Mesenteric fat pad (tissue), 1 donor: Measurements from ENCODE around the gene CTNS. TPM values are rescaled to one million over a fixed set of nuclear protein-coding genes. Genes with fewer than 3 reads are reported as not detected.

ENCODE experiments used
- DNase-seq: peaks from one replicate; pipeline ENCODE4 v3.0.0-alpha.2; 2020; ENCODE audit warnings: low spot score
- long read RNA-seq: library from polyadenylated mRNA; unstranded; transcript quantifications from one replicate; pipeline ENCODE4 v2.0.0, GENCODE V29; 2020
- total RNA-seq: library from RNA; stranded (reverse); fragmentation: NEBNext Ultra II Directional; extraction: Animal tissue kit (Norgen Biotek cat#: 25700); gene quantifications from one replicate; pipeline ENCODE4 v1.2.1, GENCODE V29; 2021
- donor health status: DM: yes; HTN: yes; CAD: no.

Gene CTNS
- total RNA-seq, result 21.6 TPM
- long read RNA-seq, transcript CTNS-201 (12 exons, 2,866 nt), result major isoform, 27 of 82 reads
- long read RNA-seq, partial matches to known transcripts, result 19 of 82 reads
- long read RNA-seq, other reads (novel, unspliced or antisense), result 36 of 82 reads

DNA sequence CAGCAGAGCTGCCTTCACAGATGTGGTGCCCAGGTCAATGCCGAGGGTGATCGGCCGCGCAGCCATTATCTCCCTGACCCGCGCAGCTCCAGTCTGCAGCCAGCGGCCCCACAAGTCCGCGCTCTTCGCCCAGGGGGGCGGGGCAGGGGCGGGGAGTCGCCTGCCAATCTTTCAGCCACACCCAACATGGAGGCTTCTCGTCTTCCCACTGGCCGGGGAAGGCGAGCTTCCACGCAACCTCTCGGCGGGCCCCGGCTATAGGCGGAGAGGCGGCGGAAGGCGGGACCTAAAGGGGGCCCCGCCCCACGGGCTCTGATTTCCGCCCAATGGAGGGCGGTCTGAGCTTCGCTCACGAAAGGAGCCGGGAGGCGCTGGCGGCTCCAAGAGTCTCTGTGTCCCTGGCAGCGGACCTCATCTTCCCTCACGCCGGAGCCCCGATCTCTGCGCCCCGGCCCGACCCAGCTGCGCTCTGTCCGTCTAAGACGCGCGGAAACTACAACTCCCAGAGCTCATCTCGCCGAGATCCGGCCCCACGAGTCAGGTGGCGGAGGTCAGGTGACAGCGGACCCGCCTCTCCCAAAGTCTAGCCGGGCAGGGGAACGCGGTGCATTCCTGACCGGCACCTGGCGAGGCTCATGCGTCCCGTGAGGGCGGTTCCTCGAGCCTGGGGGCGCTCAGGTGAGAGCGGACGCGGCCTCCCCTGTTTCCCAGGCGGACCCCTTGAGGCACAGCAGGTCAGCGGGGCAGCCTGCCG, at the start of gene CTNS, which contains the start of gene SHPK:
CTNS (plus strand) TSS at position 607 of the 754 bp plus-strand sequence. CDS start 3,447 bp downstream, outside the sequence.
SHPK (minus strand) TSS at position 97 of the 754 bp plus-strand sequence; CDS start at position 66, 31 bp downstream.
- DNase-seq, result peak; percentile 98

DNA sequence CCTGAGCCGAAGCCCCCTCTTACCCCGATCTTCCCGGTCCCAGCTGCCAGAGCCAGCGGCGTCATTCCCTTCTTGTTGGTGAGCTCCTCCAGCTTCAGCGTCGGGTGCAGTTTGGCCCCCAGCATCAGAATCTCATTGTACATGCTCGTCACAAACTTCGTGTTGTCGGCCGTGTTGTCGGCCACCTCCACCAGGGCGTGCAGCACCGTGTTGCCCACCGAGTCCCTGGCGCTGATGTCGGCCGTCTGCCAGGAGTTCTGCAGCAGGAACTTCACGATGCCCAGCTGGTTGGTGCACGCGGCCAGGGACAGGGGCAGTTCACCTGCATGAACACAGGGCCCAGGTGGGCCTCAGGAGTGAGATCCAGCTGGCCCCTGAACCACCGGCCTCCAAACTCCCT, 46.8 kb upstream of the CTNS start:
- DNase-seq, result no peak

DNA sequence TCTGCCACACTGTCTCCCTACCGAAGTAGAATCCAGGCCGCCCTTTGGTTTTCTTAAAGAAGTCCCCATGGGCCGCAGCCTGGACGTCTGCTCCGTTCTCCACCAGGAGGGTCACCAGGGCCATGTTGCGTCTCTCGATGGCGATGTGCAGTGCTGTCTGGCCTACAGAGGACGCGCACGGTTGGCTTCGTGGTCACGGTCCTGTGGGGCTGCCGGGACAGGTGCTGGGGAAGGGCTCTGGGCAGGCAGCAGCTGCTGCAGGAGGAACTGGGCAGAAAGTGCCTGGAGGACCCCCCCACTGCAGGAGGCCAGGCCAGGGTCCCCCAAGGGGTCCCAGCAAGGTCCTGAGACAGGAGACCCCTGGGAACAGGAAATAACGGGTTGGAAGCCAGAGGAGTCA, 46.3 kb upstream of the CTNS start:
- DNase-seq, result no peak

DNA sequence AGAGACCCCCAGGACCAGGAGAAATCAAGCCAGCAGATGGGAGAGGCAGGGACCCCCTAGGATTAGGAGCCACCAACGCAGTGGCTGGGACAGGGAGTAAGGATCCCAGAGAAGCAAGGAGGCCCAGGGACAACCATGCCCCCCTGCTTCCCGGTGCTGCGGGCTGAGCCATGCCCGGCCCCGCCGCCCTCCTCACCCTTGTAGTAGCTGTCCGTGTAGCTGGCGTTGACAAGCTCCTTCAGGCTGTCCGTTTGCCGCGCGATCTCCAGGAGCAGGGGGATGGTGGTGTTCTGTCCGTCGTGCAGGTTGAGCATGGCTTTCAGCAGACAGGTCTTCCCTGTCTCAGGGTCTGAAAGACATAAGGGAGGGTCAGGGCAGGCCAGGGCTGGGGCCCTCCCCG, 45.8 kb upstream of the CTNS start:
- no peak for DNase-seq

DNA sequence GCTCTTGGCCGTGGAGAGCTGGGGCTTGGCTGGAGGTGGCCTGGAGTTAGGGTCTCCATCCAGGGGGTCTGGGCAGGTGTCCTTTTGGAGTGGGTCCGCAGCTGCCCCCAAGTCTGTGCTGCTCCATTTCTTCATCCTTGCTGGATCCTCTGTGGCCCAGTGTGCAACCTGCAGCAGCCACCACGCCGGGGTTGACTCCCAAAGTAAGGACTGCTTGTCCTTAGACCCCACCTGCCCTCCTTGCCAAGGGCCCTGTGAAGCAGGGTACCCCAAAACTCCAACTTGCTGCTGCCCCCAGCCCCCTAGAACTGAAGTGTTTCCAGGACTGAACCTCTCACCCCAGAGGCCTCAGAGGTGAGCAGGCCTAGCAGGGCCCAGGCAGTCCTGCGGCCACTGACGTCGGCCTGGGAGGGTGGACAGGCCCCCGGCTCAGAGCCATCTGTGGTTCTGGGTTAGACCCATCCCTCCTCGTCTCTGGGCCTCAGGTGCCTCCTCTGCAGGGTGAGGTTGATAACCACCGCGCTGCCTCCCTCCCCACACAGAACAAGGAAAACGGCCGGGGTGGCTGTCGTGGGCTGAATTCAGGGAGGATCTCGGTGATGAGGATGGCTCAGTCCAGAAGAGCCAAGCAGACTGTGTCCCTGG, 44.2 kb upstream of the CTNS start:
- no peak for DNase-seq

DNA sequence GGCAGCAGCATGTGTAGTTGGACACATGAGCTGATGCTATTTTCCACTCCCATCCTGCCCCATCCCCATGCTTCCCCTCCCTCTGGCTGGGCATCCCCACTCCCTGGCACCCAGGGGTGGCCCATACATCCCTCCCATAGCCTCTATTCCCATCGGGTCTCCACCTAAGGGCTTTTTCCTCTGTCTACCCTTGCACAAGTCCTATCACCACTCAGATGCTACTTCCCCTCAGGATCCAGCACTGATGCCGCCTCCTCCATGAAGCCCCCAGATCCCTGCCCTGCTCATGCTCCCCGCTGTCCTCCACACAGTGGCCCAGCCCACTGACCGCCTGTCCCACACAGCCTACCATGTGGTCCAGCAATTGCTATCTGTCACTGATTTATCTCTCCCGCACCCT, 43.2 kb upstream of the CTNS start:
- no peak for DNase-seq

DNA sequence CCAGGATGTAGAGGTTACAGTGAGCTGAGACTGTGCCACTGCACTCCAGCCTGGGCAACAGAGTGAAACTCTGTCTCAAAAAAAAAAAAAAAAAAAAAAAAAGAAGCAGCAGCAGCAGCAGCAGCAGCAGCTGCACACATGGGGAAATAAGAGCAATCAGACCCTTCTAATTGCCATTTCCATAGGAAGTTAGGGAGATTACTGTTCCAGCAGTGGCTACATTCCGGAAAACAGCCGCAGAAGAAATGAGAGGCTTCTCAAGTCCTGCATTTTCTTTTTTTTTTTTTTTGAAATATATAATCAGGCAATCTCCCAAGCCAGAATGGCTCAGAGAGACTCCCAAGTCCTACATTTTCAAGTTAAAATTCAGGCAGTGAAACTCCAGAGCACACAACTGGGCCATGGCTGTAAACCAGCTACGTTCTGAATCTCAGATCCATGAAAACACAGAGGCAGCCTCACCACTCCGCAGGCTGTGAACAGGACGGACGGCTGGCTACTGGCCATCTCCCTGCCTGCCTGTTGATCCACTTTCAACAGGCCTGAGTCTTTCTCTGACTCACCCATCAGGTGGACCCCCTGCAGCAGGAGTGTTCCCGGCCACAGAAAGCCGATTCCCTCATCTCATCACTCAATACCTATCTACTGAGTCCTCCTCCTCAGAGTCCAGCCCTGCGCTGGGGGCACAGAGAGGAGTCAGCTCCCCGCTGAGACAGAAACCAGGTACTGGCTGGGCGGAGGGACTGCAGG, 42.3 kb upstream of the CTNS start:
- DNase-seq, result no peak

DNA sequence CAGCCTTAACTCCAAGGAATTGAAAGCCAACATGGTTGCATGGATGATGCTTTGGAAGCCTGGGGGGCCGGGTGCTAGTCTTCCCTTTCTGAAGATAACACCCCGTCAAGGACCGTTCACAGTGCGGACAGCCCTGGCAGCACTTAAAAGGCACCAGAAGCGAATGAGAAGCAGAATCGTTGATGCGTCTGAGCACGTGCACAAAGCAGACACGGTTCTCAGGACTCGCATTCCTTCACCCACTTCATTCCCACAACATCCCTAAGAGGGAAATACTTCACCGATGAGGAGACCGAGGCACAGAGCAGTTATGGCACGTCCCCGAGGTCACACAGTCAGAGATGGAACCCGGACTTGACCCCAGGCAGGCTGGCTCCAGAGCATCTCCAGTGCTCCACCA, 41.6 kb upstream of the CTNS start:
- no peak for DNase-seq

DNA sequence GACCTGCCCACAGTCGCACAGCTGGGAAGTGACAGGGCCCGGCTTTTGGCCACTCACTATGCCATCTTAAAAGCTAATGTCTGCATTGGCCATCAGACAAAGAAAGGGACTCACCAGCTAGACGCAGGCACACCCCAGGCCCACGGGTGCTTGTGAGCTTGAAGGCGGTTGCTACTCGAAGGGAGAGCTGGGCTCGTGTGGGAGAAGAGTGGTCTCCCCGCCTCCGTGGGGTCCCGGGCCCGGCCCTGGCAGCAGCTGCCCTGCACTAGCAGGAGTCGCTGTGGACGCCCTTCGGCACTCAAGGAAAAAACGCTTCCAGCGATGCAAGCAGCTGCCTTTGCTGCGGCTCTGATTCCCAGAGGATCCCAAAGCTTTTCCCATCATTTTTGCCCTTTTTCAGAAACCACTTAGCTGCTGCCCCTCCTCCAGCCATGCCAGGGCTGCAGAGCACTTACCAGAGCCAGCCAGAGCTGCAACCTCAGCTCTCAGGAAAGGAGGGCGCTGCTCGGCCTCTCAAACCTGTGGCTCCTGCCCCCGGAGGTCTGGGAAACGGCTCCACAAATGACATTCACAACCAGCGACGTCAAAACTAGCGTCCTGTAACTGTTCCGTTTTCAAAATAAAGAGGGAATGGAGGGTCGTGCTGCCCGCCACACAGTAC, 39.6 kb upstream of the CTNS start:
- DNase-seq, result no peak

DNA sequence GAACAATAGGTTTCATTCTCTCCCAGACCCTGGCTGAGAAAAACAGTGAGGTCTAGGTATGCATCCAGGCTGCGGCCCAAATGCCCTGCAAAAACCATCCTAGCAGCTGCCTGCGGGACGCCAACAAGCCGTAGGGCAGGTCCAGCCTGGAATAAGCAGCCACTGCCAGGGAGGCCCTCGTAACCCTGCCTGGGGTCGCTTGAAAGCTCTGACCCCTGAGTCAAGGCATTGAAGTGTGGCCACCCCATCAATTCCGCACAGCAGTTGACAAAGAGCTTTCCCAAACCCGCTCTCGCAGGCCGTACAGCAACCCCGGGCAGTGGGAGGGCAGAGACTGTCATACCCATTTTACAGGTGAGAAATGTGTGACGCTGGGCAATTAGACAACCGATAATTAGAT, 38.5 kb upstream of the CTNS start:
- DNase-seq, result no peak

DNA sequence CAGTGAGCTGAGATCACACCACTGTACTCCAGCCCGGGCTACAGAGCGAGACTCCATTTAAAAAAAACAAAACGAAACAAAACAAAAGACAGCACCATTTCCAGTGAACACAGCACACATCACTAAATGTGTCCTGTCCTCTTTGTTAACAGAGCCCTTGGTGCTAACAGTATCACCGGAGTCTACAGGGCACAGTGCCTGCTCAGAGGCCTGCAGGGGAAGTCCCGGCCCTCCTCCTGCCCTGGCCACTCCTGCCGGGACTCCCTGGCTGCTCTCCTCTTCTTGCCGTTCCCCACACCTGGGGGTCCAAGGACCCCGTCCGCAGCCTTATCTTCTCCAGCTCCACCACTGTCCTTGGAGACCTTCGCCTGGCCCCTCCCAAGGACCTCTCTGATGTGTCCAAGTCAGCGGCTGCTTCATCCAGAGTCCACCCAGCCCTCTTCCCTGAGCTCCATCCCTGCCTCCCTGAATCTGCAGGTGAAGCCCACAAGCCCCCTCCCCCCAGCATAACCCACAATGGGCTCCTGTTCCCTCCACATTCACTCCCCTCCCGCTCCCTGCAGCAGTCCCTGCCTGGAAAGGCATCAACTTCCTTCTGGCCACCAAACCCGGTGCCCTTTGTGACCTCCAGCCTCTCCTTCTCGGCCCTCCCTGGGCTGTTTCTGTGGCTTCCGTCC, 35.9 kb upstream of the CTNS start:
- no peak for DNase-seq

DNA sequence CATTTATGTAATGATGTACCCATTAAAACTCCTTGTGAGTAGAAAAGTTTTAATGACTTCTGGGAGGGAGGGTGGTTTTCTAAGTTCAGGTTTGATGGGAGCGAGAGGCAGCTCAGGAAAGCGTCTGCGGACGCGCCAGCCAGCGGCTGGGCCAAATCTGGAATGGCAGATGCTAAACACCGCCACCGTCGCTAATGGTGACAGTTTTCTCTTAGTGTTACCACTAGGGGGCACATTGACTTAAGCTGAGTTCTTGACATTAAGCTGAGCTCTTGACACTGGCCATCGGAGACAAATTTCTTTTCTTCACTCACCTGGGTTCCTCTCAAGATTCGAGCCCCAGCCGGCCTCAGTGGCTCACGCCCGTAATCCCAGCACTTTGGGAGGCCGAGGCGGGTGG, 34.1 kb upstream of the CTNS start:
- no peak for DNase-seq

DNA sequence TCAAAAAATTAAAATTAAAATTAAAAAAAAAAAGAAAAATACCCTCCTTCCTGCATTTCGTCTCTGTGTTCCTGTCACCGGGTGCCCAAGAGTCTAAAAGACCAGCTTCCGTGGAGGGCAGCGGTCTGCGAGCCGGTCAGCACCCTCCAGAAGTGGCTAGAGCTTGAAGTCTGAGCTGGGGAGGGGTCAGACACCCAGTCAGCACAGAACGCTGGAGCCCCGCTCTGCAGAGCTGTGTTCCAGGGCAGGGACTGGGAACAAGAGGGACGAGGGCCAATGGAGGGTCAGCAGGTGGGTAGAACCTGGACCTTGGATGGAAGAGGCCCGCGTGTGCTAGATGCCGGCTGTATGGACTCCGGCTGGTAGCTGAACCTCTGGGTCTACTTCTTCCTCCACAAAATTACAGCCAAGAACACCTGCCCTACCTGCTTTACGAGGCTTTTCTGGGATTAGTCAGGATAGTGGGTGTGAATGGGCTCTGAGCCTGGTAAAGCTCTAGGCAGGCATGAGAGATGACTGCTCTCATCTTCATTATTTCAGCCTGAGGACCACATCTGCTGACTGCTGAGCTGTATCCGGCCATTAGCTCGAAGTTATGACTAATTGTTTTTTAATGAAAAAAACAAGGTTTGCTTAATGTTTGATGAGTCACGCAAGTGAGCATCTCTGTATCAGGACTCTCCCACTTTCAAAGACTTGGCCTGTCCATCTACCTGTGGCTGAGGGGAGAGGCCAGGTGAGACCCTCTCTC, 33.3 kb upstream of the CTNS start:
- no peak for DNase-seq

DNA sequence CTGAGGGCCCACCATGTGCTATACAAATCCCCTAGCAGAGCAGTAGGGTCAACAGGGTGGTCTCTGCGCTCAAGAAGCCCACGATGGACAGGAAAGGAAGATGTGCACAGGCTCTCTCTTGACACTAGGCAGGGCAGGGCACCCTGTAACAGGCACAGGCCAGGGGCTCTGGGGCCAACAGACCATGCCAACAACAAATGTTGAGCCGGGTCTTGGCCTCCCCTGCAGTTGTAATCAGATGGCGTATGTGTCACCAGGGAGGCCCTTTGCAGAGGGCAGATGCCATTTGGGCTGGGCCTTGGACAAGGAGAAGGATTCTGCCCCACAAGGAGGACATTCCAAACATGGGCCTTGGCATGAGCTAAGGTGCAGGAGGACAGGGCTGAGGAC, 32.7 kb upstream of the CTNS start:
- DNase-seq, result no peak

DNA sequence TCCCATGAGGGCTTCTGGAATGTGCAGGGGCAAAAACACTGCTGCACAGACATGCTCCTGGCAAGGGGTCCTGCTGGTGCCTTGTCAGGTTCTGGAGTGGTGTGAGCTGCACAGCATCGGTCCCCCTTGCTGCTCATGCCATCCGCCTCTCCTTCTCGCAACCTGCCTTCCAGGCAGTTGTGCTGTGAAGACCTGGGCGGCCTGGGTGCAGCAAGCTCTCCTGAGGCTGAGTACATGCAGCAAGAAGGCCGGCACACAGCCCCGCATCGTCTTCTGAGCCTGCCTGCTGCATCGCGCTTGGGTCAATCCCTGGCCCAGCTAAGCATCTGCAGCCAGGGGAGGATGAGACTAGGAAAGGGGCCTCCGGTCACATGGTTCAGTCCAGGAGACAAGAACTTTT, 26.9 kb upstream of the CTNS start:
- DNase-seq, result no peak

DNA sequence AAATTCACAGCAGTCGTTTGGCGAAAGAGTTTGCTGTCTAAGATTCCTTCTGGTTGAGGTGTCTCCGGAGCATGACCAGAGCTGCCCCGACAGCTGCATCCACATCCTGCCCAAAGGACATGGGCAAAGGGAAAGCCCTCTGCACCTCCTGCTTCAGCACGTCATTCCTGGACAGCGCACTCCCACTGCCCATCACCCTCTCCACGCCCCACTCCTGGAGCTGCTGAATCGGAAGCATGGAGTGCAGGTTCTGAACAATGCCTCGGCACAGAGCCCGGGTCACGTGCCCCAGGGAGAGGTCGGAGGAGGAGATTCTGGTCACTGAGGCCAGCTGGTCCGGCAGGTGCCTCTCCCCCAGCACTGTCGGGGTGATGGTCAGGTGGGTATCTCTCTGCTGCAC, 26.0 kb upstream of the CTNS start:
- DNase-seq, result no peak

DNA sequence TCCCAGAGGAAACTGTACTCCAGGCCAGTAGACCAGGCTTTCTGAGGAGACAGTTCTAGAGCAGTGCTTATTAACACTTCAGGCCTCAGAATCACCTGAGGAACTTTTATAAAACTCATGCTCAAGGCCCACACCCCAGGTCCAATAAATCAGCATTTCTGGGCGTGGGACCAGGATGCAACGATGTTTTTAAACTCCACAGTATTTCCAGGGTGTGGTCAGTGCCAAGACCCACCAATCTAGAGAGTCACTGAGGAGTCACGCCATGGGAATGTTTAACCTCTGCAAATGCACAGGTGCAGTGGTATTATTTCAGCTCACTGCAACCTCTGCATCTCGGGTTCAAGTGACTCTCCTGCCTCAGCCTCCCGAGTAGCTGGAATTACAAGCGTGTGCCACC, 23.4 kb upstream of the CTNS start:
- no peak for DNase-seq

DNA sequence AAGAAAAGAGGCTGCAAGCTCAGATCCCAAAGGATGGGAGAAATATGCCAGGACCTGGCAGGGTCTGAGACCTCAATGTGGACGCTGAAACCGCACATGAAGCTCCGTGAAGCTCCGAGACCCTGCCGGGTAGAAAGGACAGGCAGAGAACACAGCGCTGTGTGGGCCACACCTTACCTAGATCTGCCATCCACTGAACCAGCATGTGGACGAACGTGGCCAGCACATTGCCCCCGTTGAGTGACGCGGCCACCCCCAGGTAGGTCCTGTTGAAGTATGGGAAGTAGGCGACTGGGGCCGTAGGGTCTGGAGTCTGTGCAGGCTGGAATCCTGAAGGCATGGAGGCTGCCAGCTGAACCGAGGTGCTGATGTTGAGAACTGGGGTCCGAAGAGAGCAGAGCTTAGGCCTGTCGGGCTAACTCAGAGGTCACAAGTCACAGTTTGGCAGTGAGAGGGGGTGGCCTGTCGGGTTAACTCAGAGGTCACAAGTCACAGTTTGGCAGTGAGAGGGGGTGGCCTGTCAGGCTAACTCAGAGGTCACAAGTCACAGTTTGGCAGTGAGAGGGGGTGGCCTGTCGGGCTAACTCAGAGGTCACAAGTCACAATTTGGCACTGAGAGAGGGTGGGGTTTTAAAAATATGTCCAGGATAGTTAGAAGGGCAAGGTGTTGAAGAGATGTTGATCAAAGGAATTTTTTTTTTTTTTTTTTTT, 21.2 kb upstream of the CTNS start:
- DNase-seq, result no peak

DNA sequence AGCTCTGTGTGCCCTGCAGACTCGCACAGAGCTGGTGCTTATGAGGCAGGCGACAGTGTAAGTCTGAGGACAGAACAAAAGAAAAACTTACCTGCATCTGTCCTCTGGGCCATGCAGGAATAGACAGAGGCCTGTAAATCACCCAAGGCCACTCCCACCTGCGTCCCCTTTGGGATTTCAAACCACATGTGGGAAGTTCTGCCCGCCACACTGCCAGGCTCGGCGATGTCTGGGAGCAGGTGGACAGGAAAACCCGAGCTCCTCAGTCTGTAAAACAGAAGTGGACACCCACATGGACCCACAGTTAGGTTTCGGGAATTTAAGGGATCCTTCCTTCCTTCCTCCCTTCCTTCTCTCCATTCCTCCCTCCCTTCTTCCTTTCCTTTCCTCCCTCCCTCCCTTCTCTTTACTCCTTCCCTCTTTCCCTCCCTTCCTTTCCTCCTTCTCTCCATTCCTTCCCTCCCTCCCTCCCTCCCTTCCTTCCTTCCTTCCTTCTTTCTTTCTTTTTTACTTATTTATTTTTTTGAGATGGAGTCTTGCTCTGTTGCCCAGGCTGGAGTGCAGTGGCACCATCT, 15.3 kb upstream of the CTNS start:
- no peak for DNase-seq
